Activated CD4-positive, alpha-beta T cell treated with anti-CD3 and anti-CD28 coated beads, Interleukin-2, amount 10 ng/mL, durations not matched to agents 7 days and 5 days (primary cell): ENCODE data around the gene NR6A1. TPM values are rescaled to one million over a fixed set of nuclear protein-coding genes. Genes with fewer than 3 reads are reported as not detected.

Experiments
- CTCF ChIA-PET: fragments of 350-600 bp; sonication (Branson Sonifier 250); formaldehyde crosslinking; loops from one replicate; lab custom pipeline; 2021; ENCODE audit warnings: antibody characterized with exemption; lab: Charles Lee
- POLR2A ChIA-PET: fragments of 350-600 bp; sonication (Branson Sonifier 250); formaldehyde crosslinking; loops from one replicate; lab custom pipeline; 2021; ENCODE audit warnings: antibody characterized with exemption; lab: Charles Lee
- DNase-seq: peaks from one replicate; pipeline ENCODE4 v3.0.0-alpha.2; 2020
- H3K27ac Mint-ChIP-seq: one replicate; pipeline ENCODE4 v1.8.0; 2021; ENCODE audit warnings: mild to moderate bottlenecking, moderate library complexity, mixed read lengths
- H3K27me3 Mint-ChIP-seq: one replicate; pipeline ENCODE4 v1.8.0; 2021; ENCODE audit warnings: mixed read lengths
- H3K36me3 Mint-ChIP-seq: one replicate; pipeline ENCODE4 v1.8.0; 2021; ENCODE audit warnings: low read depth, mixed read lengths
- H3K4me1 Mint-ChIP-seq: one replicate; pipeline ENCODE4 v1.8.0; 2021; ENCODE audit warnings: mixed read lengths
- H3K4me3 Mint-ChIP-seq: one replicate; pipeline ENCODE4 v1.8.0; 2021; ENCODE audit warnings: mild to moderate bottlenecking, moderate library complexity, mixed read lengths
- H3K9me3 Mint-ChIP-seq: one replicate; pipeline ENCODE4 v1.8.0; 2021; ENCODE audit warnings: mixed read lengths
- total RNA-seq, 2 experiments: library from RNA; stranded (reverse); gene quantifications; one replicate each; pipeline ENCODE4 v1.2.3, GENCODE V29; 2021

The NR6A1 gene
- total RNA-seq, 2 experiments from 2014 or later, result 0.10 to 0.19 TPM

GRCh38 chr9:124760719-124761118, 10.4 kb downstream of the NR6A1 start:
- no peak for DNase-seq
- no peak overlapping the region for H3K4me3 Mint-ChIP-seq
- no peaks in the 10 kb centered on the region for H3K9me3 Mint-ChIP-seq
- no peaks in the 10 kb centered on the region for H3K36me3 Mint-ChIP-seq
- ChIA-PET CTCF (no interaction called here), POLR2A (no interaction called here)
- H3K27me3 Mint-ChIP-seq, result peaks cover 84% of the 10 kb centered on the region
- no peaks in the 10 kb centered on the region for H3K4me1 Mint-ChIP-seq
- H3K27ac Mint-ChIP-seq, result no peak overlapping the region

GRCh38 chr9:124759327-124759726, 11.8 kb downstream of the NR6A1 start:
- Mint-ChIP-seq H3K27me3 (peaks cover 85% of the 10 kb centered on the region), H3K9me3 (no peaks in the 10 kb centered on the region)
- CTCF ChIA-PET, result interaction anchor here (1.0 to 2.7 kb wide), 2 partner anchors 12 to 94 kb away, joined by 4 to 7 read pairs; partner anchors contain the start of genes NR6A1 and WDR38

GRCh38 chr9:124758691-124759090, 12.4 kb downstream of the NR6A1 start:
- H3K4me1 Mint-ChIP-seq, result no peaks in the 10 kb centered on the region

More at GRCh38 chr9:124759327-124759726, 11.8 kb downstream of the NR6A1 start:
- H3K27ac Mint-ChIP-seq, result no peak overlapping the region
- no peak overlapping the region for H3K4me3 Mint-ChIP-seq
- no peaks in the 10 kb centered on the region for H3K4me1 Mint-ChIP-seq
- no peaks in the 10 kb centered on the region for H3K36me3 Mint-ChIP-seq
- POLR2A ChIA-PET, result no interaction called here
- no peak for DNase-seq

GRCh38 chr9:124758061-124758460, 13.1 kb downstream of the NR6A1 start:
- DNase-seq, result no peak
- H3K9me3 Mint-ChIP-seq, result no peaks in the 10 kb centered on the region
- POLR2A ChIA-PET, result no interaction called here
- no peak overlapping the region for H3K27ac Mint-ChIP-seq
- no peaks in the 10 kb centered on the region for H3K4me1 Mint-ChIP-seq
- CTCF ChIA-PET, result interaction anchor here (2.7 kb wide), 1 partner anchor 95 kb away, joined by 7 read pairs; the partner anchor contains the start of gene WDR38
- H3K4me3 Mint-ChIP-seq, result no peak overlapping the region
- no peaks in the 10 kb centered on the region for H3K36me3 Mint-ChIP-seq
- H3K27me3 Mint-ChIP-seq, result peaks cover 83% of the 10 kb centered on the region

More at GRCh38 chr9:124758691-124759090, 12.4 kb downstream of the NR6A1 start:
- H3K4me3 Mint-ChIP-seq, result no peak overlapping the region
- H3K27ac Mint-ChIP-seq, result no peak overlapping the region
- H3K27me3 Mint-ChIP-seq, result peaks cover 84% of the 10 kb centered on the region
- ChIA-PET POLR2A (no interaction called here), CTCF (interaction anchor here (1.0 to 2.7 kb wide), 2 partner anchors 12 to 94 kb away, joined by 4 to 7 read pairs; partner anchors contain the start of genes NR6A1 and WDR38)
- DNase-seq, result no peak
- H3K9me3 Mint-ChIP-seq, result no peaks in the 10 kb centered on the region
- H3K36me3 Mint-ChIP-seq, result no peaks in the 10 kb centered on the region

- Mint-ChIP-seq H3K4me3 (no peak overlapping the region), H3K9me3 (no peaks in the 10 kb centered on the region), H3K27me3 (peaks cover 82% of the 10 kb centered on the region), H3K27ac (no peak overlapping the region), H3K4me1 (no peaks in the 10 kb centered on the region), H3K36me3 (no peaks in the 10 kb centered on the region)
- ChIA-PET POLR2A (no interaction called here), CTCF (interaction anchor here (0.6 to 2.7 kb wide), 2 partner anchors 15 to 96 kb away, joined by 3 to 7 read pairs; partner anchors contain the start of gene WDR38)
- no peak for DNase-seq
Observed at GRCh38 chr9:124757616-124758015, 13.5 kb downstream of the NR6A1 start.

GRCh38 chr9:124756011-124756410, 15.1 kb downstream of the NR6A1 start:
- ChIA-PET CTCF (no interaction called here), POLR2A (no interaction called here)
- Mint-ChIP-seq H3K27me3 (peaks cover 74% of the 10 kb centered on the region), H3K27ac (no peak overlapping the region), H3K9me3 (no peaks in the 10 kb centered on the region), H3K4me1 (no peaks in the 10 kb centered on the region), H3K36me3 (no peaks in the 10 kb centered on the region), H3K4me3 (no peak overlapping the region)
- no peak for DNase-seq

- DNase-seq, result no peak
Observed at GRCh38 chr9:124755061-124755460, 16.1 kb downstream of the NR6A1 start.

GRCh38 chr9:124754289-124754688, 16.8 kb downstream of the NR6A1 start:
- Mint-ChIP-seq H3K4me1 (no peaks in the 10 kb centered on the region), H3K27ac (no peak overlapping the region), H3K4me3 (no peak overlapping the region), H3K9me3 (no peaks in the 10 kb centered on the region), H3K36me3 (no peaks in the 10 kb centered on the region), H3K27me3 (peaks cover 68% of the 10 kb centered on the region)
- CTCF ChIA-PET, result no interaction called here
- POLR2A ChIA-PET, result interaction anchor here (0.6 kb wide), 1 partner anchor 76 kb away, joined by 3 read pairs; no protein-coding TSS in a partner anchor
- no peak for DNase-seq

More at GRCh38 chr9:124755061-124755460, 16.1 kb downstream of the NR6A1 start:
- peaks cover 74% of the 10 kb centered on the region for H3K27me3 Mint-ChIP-seq
- CTCF ChIA-PET, result no interaction called here
- no peaks in the 10 kb centered on the region for H3K9me3 Mint-ChIP-seq
- no peaks in the 10 kb centered on the region for H3K4me1 Mint-ChIP-seq
- no peak overlapping the region for H3K4me3 Mint-ChIP-seq
- no peak overlapping the region for H3K27ac Mint-ChIP-seq
- no peaks in the 10 kb centered on the region for H3K36me3 Mint-ChIP-seq
- POLR2A ChIA-PET, result no interaction called here

GRCh38 chr9:124752967-124753366, 18.1 kb downstream of the NR6A1 start:
- H3K4me3 Mint-ChIP-seq, result no peak overlapping the region
- H3K27me3 Mint-ChIP-seq, result peaks cover 59% of the 10 kb centered on the region
- H3K36me3 Mint-ChIP-seq, result no peaks in the 10 kb centered on the region
- H3K4me1 Mint-ChIP-seq, result no peaks in the 10 kb centered on the region
- H3K9me3 Mint-ChIP-seq, result no peaks in the 10 kb centered on the region
- no peak for DNase-seq
- H3K27ac Mint-ChIP-seq, result no peak overlapping the region
- POLR2A ChIA-PET, result no interaction called here
- CTCF ChIA-PET, result interaction anchor here (0.6 to 1.3 kb wide), 2 partner anchors 10 to 312 kb away, joined by 4 to 5 read pairs; no protein-coding TSS in a partner anchor

- CTCF ChIA-PET, result interaction anchor here (0.7 kb wide), 1 partner anchor 22 kb away, joined by 3 read pairs; no protein-coding TSS in a partner anchor
Observed at GRCh38 chr9:124749781-124750180, 21.3 kb downstream of the NR6A1 start.

GRCh38 chr9:124749284-124749683, 21.8 kb downstream of the NR6A1 start:
- Mint-ChIP-seq H3K27me3 (peaks cover 32% of the 10 kb centered on the region), H3K4me1 (no peaks in the 10 kb centered on the region), H3K36me3 (no peaks in the 10 kb centered on the region), H3K9me3 (no peaks in the 10 kb centered on the region), H3K4me3 (no peak overlapping the region), H3K27ac (no peak overlapping the region)
- POLR2A ChIA-PET, result no interaction called here
- no peak for DNase-seq
- CTCF ChIA-PET, result interaction anchor here (0.7 kb wide), 1 partner anchor 22 kb away, joined by 3 read pairs; no protein-coding TSS in a partner anchor

More at GRCh38 chr9:124749781-124750180, 21.3 kb downstream of the NR6A1 start:
- DNase-seq, result no peak
- Mint-ChIP-seq H3K4me1 (no peaks in the 10 kb centered on the region), H3K36me3 (no peaks in the 10 kb centered on the region), H3K27me3 (peaks cover 37% of the 10 kb centered on the region), H3K27ac (no peak overlapping the region), H3K4me3 (no peak overlapping the region), H3K9me3 (no peaks in the 10 kb centered on the region)
- POLR2A ChIA-PET, result no interaction called here

GRCh38 chr9:124747065-124747464, 24.0 kb downstream of the NR6A1 start:
- Mint-ChIP-seq H3K4me1 (no peaks in the 10 kb centered on the region), H3K36me3 (no peaks in the 10 kb centered on the region), H3K4me3 (no peak overlapping the region), H3K27ac (no peak overlapping the region), H3K9me3 (no peaks in the 10 kb centered on the region), H3K27me3 (peaks cover 18% of the 10 kb centered on the region)
- CTCF ChIA-PET, result no interaction called here
- POLR2A ChIA-PET, result no interaction called here
- DNase-seq, result no peak

- no peak overlapping the region for H3K27ac Mint-ChIP-seq
- no peak for DNase-seq
- no peaks in the 10 kb centered on the region for H3K36me3 Mint-ChIP-seq
- H3K9me3 Mint-ChIP-seq, result no peaks in the 10 kb centered on the region
- peaks cover 8% of the 10 kb centered on the region for H3K27me3 Mint-ChIP-seq
- no peaks in the 10 kb centered on the region for H3K4me1 Mint-ChIP-seq
- ChIA-PET CTCF (interaction anchor here (0.9 to 1.9 kb wide), 4 partner anchors 9 to 29 kb away, joined by 3 to 5 read pairs (median 3); no protein-coding TSS in a partner anchor), POLR2A (no interaction called here)
- H3K4me3 Mint-ChIP-seq, result no peak overlapping the region
Observed at GRCh38 chr9:124743686-124744348, 27.3 kb downstream of the NR6A1 start.
